A549 (cell line): ENCODE data around the gene ZBTB44.

Experiments used
- CEBPB ChIP-seq, 2 experiments: fragments of >200 bp in 1 of 2; sonication (Bioruptor Twin) in 1 of 2; formaldehyde crosslinking in 1 of 2; IDR thresholded peaks; 2 replicates each; pipeline ENCODE4 v1.6.1; 2012 to 2016
- CHD2 ChIP-seq: fragments of 150-350 bp; IDR thresholded peaks from 2 replicates; pipeline ENCODE4 v1.6.1; 2014; ENCODE audit warnings: low read length; ENCODE audit not compliant: partially characterized antibody
- EHMT2 ChIP-seq: fragments of 200-600 bp; sonication (generic); IDR thresholded peaks from 2 replicates; pipeline ENCODE4 v1.6.1; 2016; ENCODE audit warnings: antibody characterized with exemption, low read depth, mild to moderate bottlenecking, moderate library complexity
- EP300 ChIP-seq, 2 experiments: fragments of >200 bp; sonication (Bioruptor Twin); formaldehyde crosslinking; IDR thresholded peaks; 2 replicates in 1 of 2; 3 replicates in 1 of 2; pipeline ENCODE4 v1.6.1; 2016 to 2017
- FOSL2 ChIP-seq, 2 experiments: fragments of 450-650 bp in 1 of 2; fragments of >200 bp in 1 of 2; sonication (Bioruptor Twin) in 1 of 2; formaldehyde crosslinking; IDR thresholded peaks; 2 replicates each; pipeline versions ENCODE4 v1.5.0 to v1.6.1; 2016 to 2020; ENCODE audit warnings: mild to moderate bottlenecking in 1 of 2, moderate library complexity in 1 of 2
- MYC ChIP-seq: IDR thresholded peaks from 2 replicates; pipeline ENCODE4 v1.6.1; 2012; ENCODE audit warnings: mild to moderate bottlenecking, inconsistent platforms, low read length, improper control_type of control experiment, borderline replicate concordance
- POLR2A ChIP-seq: IDR thresholded peaks from 2 replicates; pipeline ENCODE4 v1.6.1; 2012; ENCODE audit warnings: mild to moderate bottlenecking, low read length
- RAD21 ChIP-seq, 2 experiments: fragments of >200 bp in 1 of 2; sonication (Bioruptor Twin) in 1 of 2; formaldehyde crosslinking in 1 of 2; IDR thresholded peaks in 1 of 2; conservative IDR thresholded peaks in 1 of 2; 2 replicates in 1 of 2; 3 replicates in 1 of 2; pipeline ENCODE4 v1.6.1; 2012 to 2018; ENCODE audit warnings: inconsistent platforms in 1 of 2
- TF ChIP-seq, protein P1 (sequence below): fragments of >200 bp; sonication (Bioruptor Twin); formaldehyde crosslinking; IDR thresholded peaks from 3 replicates; pipeline ENCODE4 v1.5.1; 2016
- TF ChIP-seq, protein P2 (sequence below): IDR thresholded peaks from 2 replicates; pipeline ENCODE4 v1.6.1; 2012
- TF ChIP-seq, protein P3 (sequence below): fragments of >200 bp; sonication (Bioruptor Twin); formaldehyde crosslinking; IDR thresholded peaks from 3 replicates; pipeline ENCODE4 v1.6.1; 2016
- TF ChIP-seq, protein P4 (sequence below): IDR thresholded peaks from 2 replicates; pipeline ENCODE4 v1.6.1; 2012

DNA sequence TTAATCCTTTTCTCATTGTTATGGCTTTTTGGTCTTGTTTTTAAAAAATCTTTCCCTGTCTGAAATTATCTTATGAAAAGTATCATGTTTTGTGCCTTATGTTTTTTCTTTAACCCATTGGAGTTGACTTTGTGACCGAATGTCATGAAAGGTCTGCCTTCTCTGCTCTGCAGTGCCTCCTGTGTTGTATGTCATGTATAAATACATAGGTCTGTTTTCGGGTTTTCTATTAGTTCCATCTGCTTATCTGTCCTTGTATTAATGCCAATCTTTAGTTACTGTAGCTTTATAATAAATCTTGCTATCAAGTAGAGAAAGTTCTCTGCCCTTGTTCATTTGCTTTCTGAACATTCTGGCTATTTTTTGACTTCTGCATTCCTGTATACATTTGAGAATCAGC, 73.0 kb downstream of the ZBTB44 start:
- TF ChIP-seq POLR2A (no peak), EP300 (IDR thresholded peaks at IDR 0.05) (no peak), RAD21 (conservative IDR thresholded peaks at IDR 0.05 in 1 of 2, IDR thresholded peaks at IDR 0.05 in 1 of 2) (no peak), CHD2 (no peak), MYC (no peak), CEBPB (IDR thresholded peaks at IDR 0.05) (no peak), FOSL2 (IDR thresholded peaks at IDR 0.05) (no peak), FOSL2 (CRISPR knock-in tag; IDR thresholded peaks at IDR 0.05) (no peak), EHMT2 (no peak)
- TF ChIP-seq, protein P1, sequence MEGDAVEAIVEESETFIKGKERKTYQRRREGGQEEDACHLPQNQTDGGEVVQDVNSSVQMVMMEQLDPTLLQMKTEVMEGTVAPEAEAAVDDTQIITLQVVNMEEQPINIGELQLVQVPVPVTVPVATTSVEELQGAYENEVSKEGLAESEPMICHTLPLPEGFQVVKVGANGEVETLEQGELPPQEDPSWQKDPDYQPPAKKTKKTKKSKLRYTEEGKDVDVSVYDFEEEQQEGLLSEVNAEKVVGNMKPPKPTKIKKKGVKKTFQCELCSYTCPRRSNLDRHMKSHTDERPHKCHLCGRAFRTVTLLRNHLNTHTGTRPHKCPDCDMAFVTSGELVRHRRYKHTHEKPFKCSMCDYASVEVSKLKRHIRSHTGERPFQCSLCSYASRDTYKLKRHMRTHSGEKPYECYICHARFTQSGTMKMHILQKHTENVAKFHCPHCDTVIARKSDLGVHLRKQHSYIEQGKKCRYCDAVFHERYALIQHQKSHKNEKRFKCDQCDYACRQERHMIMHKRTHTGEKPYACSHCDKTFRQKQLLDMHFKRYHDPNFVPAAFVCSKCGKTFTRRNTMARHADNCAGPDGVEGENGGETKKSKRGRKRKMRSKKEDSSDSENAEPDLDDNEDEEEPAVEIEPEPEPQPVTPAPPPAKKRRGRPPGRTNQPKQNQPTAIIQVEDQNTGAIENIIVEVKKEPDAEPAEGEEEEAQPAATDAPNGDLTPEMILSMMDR = no peak
- TF ChIP-seq, protein P2, sequence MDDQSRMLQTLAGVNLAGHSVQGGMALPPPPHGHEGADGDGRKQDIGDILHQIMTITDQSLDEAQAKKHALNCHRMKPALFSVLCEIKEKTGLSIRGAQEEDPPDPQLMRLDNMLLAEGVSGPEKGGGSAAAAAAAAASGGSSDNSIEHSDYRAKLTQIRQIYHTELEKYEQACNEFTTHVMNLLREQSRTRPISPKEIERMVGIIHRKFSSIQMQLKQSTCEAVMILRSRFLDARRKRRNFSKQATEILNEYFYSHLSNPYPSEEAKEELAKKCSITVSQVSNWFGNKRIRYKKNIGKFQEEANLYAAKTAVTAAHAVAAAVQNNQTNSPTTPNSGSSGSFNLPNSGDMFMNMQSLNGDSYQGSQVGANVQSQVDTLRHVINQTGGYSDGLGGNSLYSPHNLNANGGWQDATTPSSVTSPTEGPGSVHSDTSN = no peak
- TF ChIP-seq, protein P3, sequence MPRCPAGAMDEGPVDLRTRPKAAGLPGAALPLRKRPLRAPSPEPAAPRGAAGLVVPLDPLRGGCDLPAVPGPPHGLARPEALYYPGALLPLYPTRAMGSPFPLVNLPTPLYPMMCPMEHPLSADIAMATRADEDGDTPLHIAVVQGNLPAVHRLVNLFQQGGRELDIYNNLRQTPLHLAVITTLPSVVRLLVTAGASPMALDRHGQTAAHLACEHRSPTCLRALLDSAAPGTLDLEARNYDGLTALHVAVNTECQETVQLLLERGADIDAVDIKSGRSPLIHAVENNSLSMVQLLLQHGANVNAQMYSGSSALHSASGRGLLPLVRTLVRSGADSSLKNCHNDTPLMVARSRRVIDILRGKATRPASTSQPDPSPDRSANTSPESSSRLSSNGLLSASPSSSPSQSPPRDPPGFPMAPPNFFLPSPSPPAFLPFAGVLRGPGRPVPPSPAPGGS = no peak
- TF ChIP-seq, protein P4, sequence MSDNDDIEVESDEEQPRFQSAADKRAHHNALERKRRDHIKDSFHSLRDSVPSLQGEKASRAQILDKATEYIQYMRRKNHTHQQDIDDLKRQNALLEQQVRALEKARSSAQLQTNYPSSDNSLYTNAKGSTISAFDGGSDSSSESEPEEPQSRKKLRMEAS = no peak
